Measurements from ENCODE around the gene PTGIS.

PTGIS gene

GRCh38 chr20:49455691-49456090 is 112.2 kb downstream of the PTGIS start:
- Histone ChIP-seq H3K4me3 (replicated peaks; ENCODE audit: insufficient read depth, low read length) (no peak overlapping the region), H3K27me3 (ENCODE audit: insufficient read depth, poor library complexity, severe bottlenecking) (peaks cover 18% of the 10 kb centered on the region), H3K27ac (replicated peaks) (no peak overlapping the region)
- no peak for TF ChIP-seq CTCF (IDR thresholded peaks at IDR 0.05; ENCODE audit: insufficient read depth, low read length)
- TF ChIP-seq GABPA (IDR thresholded peaks at IDR 0.05; ENCODE audit: low read depth) = no peak
- TF ChIP-seq REST (IDR thresholded peaks at IDR 0.05; ENCODE audit: insufficient replicate concordance, low read depth) = no peak
- TF ChIP-seq POLR2AphosphoS5 (IDR thresholded peaks at IDR 0.05; ENCODE audit: low read depth) = no peak
- TF ChIP-seq SPI1 (IDR thresholded peaks at IDR 0.05; ENCODE audit: borderline replicate concordance, low read depth) = no peak
- DNase-seq (ENCODE audit: low read depth in 1 of 2, low spot score in 1 of 2) = no peak
